ENCODE results near the gene LRRC23. TPM values are rescaled to one million over a fixed set of nuclear protein-coding genes. Genes with fewer than 3 reads are reported as not detected.

LRRC23 gene
- total RNA-seq, 2 experiments from 2014 or later: 3.2 to 4.7 TPM

GRCh38 chr12:6860116-6860515, 44.5 kb upstream of the LRRC23 start:
- Histone ChIP-seq H3K27me3 (ENCODE audit: control insufficient read depth in 1 of 2, insufficient read depth in 2 of 2, low read length in 2 of 2) (no peaks in the 10 kb centered on the region), H3K4me3 (ENCODE audit: low read length) (no peak overlapping the region), H3K9me3 (ENCODE audit: control insufficient read depth in 1 of 2, insufficient read depth in 1 of 2, low read length in 2 of 2) (no peaks in the 10 kb centered on the region), H3K4me1 (ENCODE audit: insufficient read depth, low read length) (peaks cover 5% of the 10 kb centered on the region), H3K36me3 (ENCODE audit: insufficient read depth, low read length) (peaks cover 93% of the 10 kb centered on the region), H3K27ac (ENCODE audit: low read depth in 1 of 2, low read length in 2 of 2) (no peak overlapping the region)
- Mint-ChIP-seq H3K9me3 (no peaks in the 10 kb centered on the region), H3K27ac (no peak overlapping the region), H3K27me3 (no peaks in the 10 kb centered on the region), H3K36me3 (ENCODE audit: low read depth) (peaks cover 91% of the 10 kb centered on the region), H3K4me3 (no peak overlapping the region), H3K4me1 (ENCODE audit: low read depth) (peaks cover 15% of the 10 kb centered on the region)
- ChIA-PET CTCF (interaction anchor here (1.0 to 1.5 kb wide), 2 partner anchors 12 to 105 kb away, joined by 3 to 4 read pairs; partner anchors contain the start of gene SPSB2), POLR2A (interaction anchor here (1.2 kb wide), 1 partner anchor 8 kb away, joined by 3 read pairs; the partner anchor contains the start of gene USP5)
- DNase-seq (peak in 1 of 14 experiments; percentile 12), ATAC-seq (ENCODE audit: poor library complexity) (no peak)
- intact Hi-C loops (cut with DNase I, micrococcal nuclease): no loop called here
- TF ChIP-seq CTCF (IDR thresholded peaks at IDR 0.05): no peak

GRCh38 chr12:6860942-6861341, 43.7 kb upstream of the LRRC23 start:
- CTCF ChIA-PET: interaction anchor here (1.5 kb wide), 1 partner anchor 11 kb away, joined by 4 read pairs; the partner anchor contains the start of gene SPSB2
- TF ChIP-seq CTCF (IDR thresholded peaks at IDR 0.05): no peak
- Mint-ChIP-seq H3K9me3 (no peaks in the 10 kb centered on the region), H3K27ac (no peak overlapping the region), H3K4me1 (ENCODE audit: low read depth) (peaks cover 12% of the 10 kb centered on the region), H3K36me3 (ENCODE audit: low read depth) (peaks cover 91% of the 10 kb centered on the region), H3K4me3 (peak overlapping the region; percentile 38), H3K27me3 (no peaks in the 10 kb centered on the region)
- no peaks in the 10 kb centered on the region for H3K9me3 ChIP-seq (ENCODE audit: control insufficient read depth in 1 of 2, insufficient read depth in 1 of 2, low read length in 2 of 2)
- intact Hi-C loops (cut with DNase I, micrococcal nuclease): no loop called here
- DNase-seq: peak in 1 of 14 experiments; percentile 13
- POLR2A ChIA-PET: interaction anchor here (1.2 kb wide), 1 partner anchor 9 kb away, joined by 3 read pairs; the partner anchor contains the start of gene USP5
- no peak for ATAC-seq (ENCODE audit: poor library complexity)
- no peaks in the 10 kb centered on the region for H3K4me1 ChIP-seq (ENCODE audit: insufficient read depth, low read length)
- H3K27ac ChIP-seq (ENCODE audit: low read depth in 1 of 2, low read length in 2 of 2): no peak overlapping the region
- no peaks in the 10 kb centered on the region for H3K27me3 ChIP-seq (ENCODE audit: control insufficient read depth in 1 of 2, insufficient read depth in 2 of 2, low read length in 2 of 2)
- peaks cover 86% of the 10 kb centered on the region for H3K36me3 ChIP-seq (ENCODE audit: insufficient read depth, low read length)
- H3K4me3 ChIP-seq (ENCODE audit: low read length): no peak overlapping the region

GRCh38 chr12:6861391-6861790, 43.2 kb upstream of the LRRC23 start:
- H3K4me1 ChIP-seq (ENCODE audit: insufficient read depth, low read length): peaks cover 3% of the 10 kb centered on the region
- H3K27ac ChIP-seq (ENCODE audit: low read depth in 1 of 2, low read length in 2 of 2): no peak overlapping the region
- H3K4me3 ChIP-seq (ENCODE audit: low read length): no peak overlapping the region
- no peaks in the 10 kb centered on the region for H3K9me3 ChIP-seq (ENCODE audit: control insufficient read depth in 1 of 2, insufficient read depth in 1 of 2, low read length in 2 of 2)
- ATAC-seq (ENCODE audit: poor library complexity) (no peak), DNase-seq (peak in 1 of 14 experiments; percentile 18)
- CTCF ChIA-PET: interaction anchor here (0.9 kb wide), 1 partner anchor 11 kb away, joined by 6 read pairs; the partner anchor contains the start of gene SPSB2
- no peak for TF ChIP-seq CTCF (IDR thresholded peaks at IDR 0.05)
- Mint-ChIP-seq H3K9me3 (no peaks in the 10 kb centered on the region), H3K4me3 (peak overlapping the region; percentile 38), H3K27ac (no peak overlapping the region), H3K4me1 (ENCODE audit: low read depth) (peaks cover 11% of the 10 kb centered on the region), H3K27me3 (no peaks in the 10 kb centered on the region), H3K36me3 (ENCODE audit: low read depth) (peaks cover 86% of the 10 kb centered on the region)
- intact Hi-C loops (cut with DNase I, micrococcal nuclease): no loop called here
- no peaks in the 10 kb centered on the region for H3K27me3 ChIP-seq (ENCODE audit: control insufficient read depth in 1 of 2, insufficient read depth in 2 of 2, low read length in 2 of 2)
- H3K36me3 ChIP-seq (ENCODE audit: insufficient read depth, low read length): peaks cover 81% of the 10 kb centered on the region
- POLR2A ChIA-PET: interaction anchor here (0.8 kb wide), 1 partner anchor 82 kb away, joined by 4 read pairs; the partner anchor contains the start of genes C12orf57 and RNU7-1
